Measurements from ENCODE around the gene KCNK3.

GRCh38 chr2:26691881-26692278 lies 642 bp upstream of the KCNK3 start:
- TF ChIP-seq, protein P1, sequence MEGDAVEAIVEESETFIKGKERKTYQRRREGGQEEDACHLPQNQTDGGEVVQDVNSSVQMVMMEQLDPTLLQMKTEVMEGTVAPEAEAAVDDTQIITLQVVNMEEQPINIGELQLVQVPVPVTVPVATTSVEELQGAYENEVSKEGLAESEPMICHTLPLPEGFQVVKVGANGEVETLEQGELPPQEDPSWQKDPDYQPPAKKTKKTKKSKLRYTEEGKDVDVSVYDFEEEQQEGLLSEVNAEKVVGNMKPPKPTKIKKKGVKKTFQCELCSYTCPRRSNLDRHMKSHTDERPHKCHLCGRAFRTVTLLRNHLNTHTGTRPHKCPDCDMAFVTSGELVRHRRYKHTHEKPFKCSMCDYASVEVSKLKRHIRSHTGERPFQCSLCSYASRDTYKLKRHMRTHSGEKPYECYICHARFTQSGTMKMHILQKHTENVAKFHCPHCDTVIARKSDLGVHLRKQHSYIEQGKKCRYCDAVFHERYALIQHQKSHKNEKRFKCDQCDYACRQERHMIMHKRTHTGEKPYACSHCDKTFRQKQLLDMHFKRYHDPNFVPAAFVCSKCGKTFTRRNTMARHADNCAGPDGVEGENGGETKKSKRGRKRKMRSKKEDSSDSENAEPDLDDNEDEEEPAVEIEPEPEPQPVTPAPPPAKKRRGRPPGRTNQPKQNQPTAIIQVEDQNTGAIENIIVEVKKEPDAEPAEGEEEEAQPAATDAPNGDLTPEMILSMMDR (IDR thresholded peaks at IDR 0.05) = no peak
- TF ChIP-seq POLR2A (IDR thresholded peaks at IDR 0.05; ENCODE audit: low read depth) = no peak
